GM10266 (cell line): ENCODE data around the gene NRXN3.

Experiments used
- DNase-seq: peaks from one replicate; pipeline ENCODE4 v3.0.0; 2012; ENCODE audit errors: extremely low spot score
- TF ChIP-seq, protein P1 (sequence below): IDR thresholded peaks from 2 replicates; pipeline ENCODE4 v1.5.1; 2012; ENCODE audit warnings: mild to moderate bottlenecking, low read depth; ENCODE audit not compliant: control insufficient read depth, insufficient read depth; ENCODE audit errors: missing control alignments

Gene NRXN3

DNA sequence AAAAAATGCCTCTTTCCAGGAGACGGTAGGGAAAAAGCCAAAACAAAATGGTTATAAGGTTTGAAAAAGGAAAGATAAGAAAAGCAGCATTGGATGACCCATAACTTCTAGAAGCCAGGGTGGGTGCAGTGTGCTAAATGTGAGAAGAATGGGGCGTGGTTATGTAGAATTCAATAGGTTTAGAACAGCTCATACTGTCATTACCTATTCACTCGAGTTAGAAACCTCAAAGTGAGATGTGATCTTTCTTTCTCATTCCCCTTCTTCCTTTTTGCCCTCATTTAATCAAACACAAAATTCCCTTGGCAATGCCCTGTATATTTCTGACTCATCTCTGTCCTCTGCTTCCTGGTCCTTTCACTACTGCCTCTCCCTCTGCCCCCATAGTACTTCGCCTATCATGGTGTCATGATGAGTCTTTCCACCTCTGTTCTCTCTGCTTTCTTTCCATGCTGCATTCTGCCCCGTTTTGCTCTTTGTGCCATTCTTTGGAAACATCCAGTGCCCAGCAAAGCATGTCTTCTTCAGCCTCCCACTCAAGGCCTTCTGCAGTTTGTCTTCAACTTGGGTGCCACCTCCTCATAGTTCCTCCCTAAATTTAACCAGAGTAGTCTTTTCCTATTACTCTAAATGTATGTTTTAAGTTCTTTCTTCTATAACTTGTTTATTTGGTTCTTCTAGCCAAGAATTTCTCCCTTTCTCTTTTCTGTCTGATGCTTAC lies 496.3 kb downstream of the NRXN3 start:
- no peak for DNase-seq
- TF ChIP-seq, protein P1, sequence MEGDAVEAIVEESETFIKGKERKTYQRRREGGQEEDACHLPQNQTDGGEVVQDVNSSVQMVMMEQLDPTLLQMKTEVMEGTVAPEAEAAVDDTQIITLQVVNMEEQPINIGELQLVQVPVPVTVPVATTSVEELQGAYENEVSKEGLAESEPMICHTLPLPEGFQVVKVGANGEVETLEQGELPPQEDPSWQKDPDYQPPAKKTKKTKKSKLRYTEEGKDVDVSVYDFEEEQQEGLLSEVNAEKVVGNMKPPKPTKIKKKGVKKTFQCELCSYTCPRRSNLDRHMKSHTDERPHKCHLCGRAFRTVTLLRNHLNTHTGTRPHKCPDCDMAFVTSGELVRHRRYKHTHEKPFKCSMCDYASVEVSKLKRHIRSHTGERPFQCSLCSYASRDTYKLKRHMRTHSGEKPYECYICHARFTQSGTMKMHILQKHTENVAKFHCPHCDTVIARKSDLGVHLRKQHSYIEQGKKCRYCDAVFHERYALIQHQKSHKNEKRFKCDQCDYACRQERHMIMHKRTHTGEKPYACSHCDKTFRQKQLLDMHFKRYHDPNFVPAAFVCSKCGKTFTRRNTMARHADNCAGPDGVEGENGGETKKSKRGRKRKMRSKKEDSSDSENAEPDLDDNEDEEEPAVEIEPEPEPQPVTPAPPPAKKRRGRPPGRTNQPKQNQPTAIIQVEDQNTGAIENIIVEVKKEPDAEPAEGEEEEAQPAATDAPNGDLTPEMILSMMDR, result no peak

DNA sequence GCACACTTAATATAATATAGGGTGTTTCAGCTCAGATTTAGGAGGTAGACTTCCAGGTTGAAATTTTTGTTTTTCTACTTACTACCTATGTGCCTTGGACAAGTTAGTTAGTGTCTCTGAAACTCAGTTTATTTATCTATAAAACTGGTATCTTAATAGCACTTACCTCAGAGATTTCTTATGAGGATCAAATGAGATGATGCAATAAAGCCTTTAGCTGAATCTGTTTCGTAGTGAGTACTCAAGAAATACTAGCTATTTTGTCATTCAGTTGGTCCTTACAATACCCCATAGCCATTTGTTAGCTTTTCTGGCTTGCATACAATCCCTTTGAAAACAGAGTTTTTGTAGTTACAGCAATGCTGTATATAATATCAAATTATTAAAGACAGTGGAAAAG lies 497.0 kb downstream of the NRXN3 start:
- no peak for DNase-seq
- TF ChIP-seq, protein P1, result no peak

DNA sequence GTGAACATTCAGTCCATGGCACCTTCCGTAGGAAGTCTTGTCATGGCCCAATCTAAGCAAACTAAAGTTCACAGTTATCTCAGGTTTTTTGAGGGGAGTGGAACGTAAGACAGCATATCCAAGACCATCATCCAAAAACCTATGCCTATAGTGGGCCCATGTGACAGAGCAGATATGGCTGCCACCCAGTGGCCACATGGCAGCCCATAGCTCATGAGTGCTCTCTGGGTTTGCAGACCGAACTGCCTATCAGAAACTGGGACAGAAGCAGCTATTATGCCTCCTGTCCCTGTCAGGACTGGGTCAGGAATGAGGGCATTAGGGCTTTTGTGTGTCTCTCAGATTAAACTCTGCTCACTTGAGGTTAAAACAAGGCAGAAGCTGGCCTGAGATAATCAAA lies 503.7 kb downstream of the NRXN3 start:
- TF ChIP-seq, protein P1, result no peak
- no peak for DNase-seq

DNA sequence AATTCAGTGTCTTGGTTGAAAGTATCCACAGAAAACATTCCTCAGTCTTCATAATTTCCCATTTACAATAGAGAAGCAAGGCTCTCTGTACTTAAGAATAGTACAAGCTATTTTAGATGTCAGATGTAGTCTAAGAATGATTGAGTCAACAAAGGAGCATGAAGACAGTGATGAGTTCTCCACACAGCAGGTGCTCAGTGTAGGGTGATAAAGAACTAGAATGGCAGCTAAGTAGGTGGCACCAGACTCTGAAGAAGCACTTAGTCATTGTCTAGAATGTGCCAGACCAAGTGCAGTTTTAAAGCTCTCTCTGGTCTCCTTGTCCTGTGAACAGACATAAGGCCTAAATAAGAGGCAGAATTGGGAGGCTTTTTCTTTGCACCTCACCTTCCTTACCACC lies 504.6 kb downstream of the NRXN3 start:
- TF ChIP-seq, protein P1, result no peak
- no peak for DNase-seq

DNA sequence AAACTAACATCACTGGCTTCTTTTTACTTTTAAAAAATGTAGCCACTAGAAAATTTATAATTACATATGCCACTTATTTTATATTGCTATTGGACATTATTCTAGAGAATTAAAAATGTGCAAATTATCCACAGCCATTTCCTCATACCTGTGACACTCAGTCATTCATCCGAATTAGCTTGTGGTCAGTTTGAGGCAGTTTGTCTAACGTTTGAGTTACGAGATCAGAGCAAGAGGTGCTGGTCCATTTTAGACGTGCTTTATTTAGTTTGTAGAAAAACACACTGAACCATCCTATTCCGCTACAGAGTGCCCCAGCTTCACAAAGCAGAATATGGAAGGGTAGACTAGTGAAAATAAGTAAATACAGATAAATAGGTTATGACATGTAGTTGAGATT lies 513.0 kb downstream of the NRXN3 start:
- TF ChIP-seq, protein P1, result no peak
- no peak for DNase-seq

DNA sequence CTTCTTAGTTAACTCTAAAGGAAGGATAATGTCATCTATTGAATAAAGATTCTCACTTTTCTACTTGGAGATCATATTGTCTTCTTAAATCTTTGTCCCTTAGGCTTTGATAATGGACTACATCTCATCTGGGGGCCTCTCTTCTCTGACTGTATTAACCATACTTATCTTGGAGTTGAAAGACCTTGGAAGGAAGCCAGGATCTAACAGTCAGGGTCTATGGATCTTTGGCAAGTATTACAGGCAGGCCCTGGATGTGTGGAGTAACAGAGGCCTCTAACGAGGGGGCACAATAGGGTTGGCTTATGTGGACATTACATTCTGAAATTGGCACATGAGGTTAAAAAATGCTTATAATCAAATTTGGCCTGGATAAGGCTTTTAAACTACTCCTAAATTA lies 513.8 kb downstream of the NRXN3 start:
- TF ChIP-seq, protein P1, result no peak
- DNase-seq, result no peak

DNA sequence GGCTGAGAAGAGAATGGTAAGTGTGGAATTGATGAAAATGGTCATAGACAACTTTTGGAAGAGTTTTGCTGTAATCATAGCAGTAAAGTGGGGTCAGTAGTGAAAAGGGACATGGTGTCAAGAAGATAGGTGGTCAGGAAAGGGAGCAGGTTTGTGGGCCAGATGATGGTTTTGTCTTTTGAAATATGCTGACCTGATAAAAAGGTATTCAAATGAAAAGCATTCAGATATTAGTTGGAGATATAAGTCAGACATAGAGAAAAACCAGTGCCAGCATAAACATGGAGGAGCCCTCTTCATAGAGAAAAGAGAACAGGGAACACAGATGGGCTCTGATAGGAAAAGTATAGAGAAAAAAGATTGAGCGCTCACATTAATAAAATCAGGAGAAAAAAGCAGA lies 518.3 kb downstream of the NRXN3 start:
- no peak for DNase-seq

More for the DNA sequence above, 518.3 kb downstream of the NRXN3 start:
- TF ChIP-seq, protein P1, result no peak
